ENCODE results near the gene CELSR2.

Gene CELSR2

GRCh38 chr1:109266965-109267364 is 17.6 kb downstream of the CELSR2 start:
- DNase-seq = no peak

- no peak for DNase-seq
These were observed 18.5 kb downstream of the CELSR2 start for GRCh38 chr1:109267743-109268300.

GRCh38 chr1:109268431-109269211 is 19.3 kb downstream of the CELSR2 start:
- no peak for DNase-seq

GRCh38 chr1:109269212-109269980 is 20.1 kb downstream of the CELSR2 start:
- no peak for DNase-seq

GRCh38 chr1:109269981-109270622 is 20.8 kb downstream of the CELSR2 start:
- DNase-seq = no peak

- no peak for DNase-seq
These were observed 21.4 kb downstream of the CELSR2 start for GRCh38 chr1:109270623-109271317.

GRCh38 chr1:109271458-109271857 is 22.1 kb downstream of the CELSR2 start:
- no peak for DNase-seq

GRCh38 chr1:109272021-109272799 is 22.9 kb downstream of the CELSR2 start:
- no peak for DNase-seq

- no peak for DNase-seq
These were observed 23.6 kb downstream of the CELSR2 start for GRCh38 chr1:109272831-109273547.

- no peak for DNase-seq
These were observed 24.4 kb downstream of the CELSR2 start for GRCh38 chr1:109273570-109274288.

GRCh38 chr1:109274533-109275476 is 25.5 kb downstream of the CELSR2 start:
- no peak for DNase-seq

GRCh38 chr1:109275706-109276345 is 26.5 kb downstream of the CELSR2 start:
- no peak for DNase-seq

GRCh38 chr1:109277434-109278204 is 28.3 kb downstream of the CELSR2 start:
- DNase-seq = peak; percentile 91

GRCh38 chr1:109279615-109280278 is 30.4 kb downstream of the CELSR2 start:
- DNase-seq = peak; percentile 20

GRCh38 chr1:109280862-109281261 is 31.5 kb downstream of the CELSR2 start:
- DNase-seq = no peak

- peak; percentile 36 for DNase-seq
These were observed 32.5 kb downstream of the CELSR2 start for GRCh38 chr1:109281680-109282496.

Data from NCI-H82 (cell line).